Endothelial cell (in vitro differentiated cells): ENCODE results near the gene MEF2D. TPM values are rescaled to one million over a fixed set of nuclear protein-coding genes. Genes with fewer than 3 reads are reported as not detected.

Source experiments
- DNase-seq: peaks from one replicate; pipeline ENCODE4 v3.0.0; 2021; ENCODE audit warnings: low spot score
- H3K27ac Mint-ChIP-seq: one replicate; pipeline ENCODE4 v1.8.0; 2021; ENCODE audit warnings: mixed read lengths, inconsistent platforms; ENCODE audit not compliant: unreplicated experiment
- H3K27me3 Mint-ChIP-seq: one replicate; pipeline ENCODE4 v1.8.0; 2021; ENCODE audit warnings: mild to moderate bottlenecking, moderate library complexity, mixed read lengths, inconsistent platforms; ENCODE audit not compliant: unreplicated experiment
- H3K36me3 Mint-ChIP-seq: one replicate; pipeline ENCODE4 v1.8.0; 2021; ENCODE audit warnings: mild to moderate bottlenecking, low read depth, mixed read lengths, inconsistent platforms; ENCODE audit not compliant: unreplicated experiment
- H3K4me1 Mint-ChIP-seq: one replicate; pipeline ENCODE4 v1.8.0; 2021; ENCODE audit warnings: mild to moderate bottlenecking, mixed read lengths, inconsistent platforms; ENCODE audit not compliant: unreplicated experiment
- H3K4me3 Mint-ChIP-seq: one replicate; pipeline ENCODE4 v1.8.0; 2021; ENCODE audit warnings: mild to moderate bottlenecking, mixed read lengths, inconsistent platforms; ENCODE audit not compliant: unreplicated experiment
- H3K9me3 Mint-ChIP-seq: one replicate; pipeline ENCODE4 v1.8.0; 2021; ENCODE audit warnings: mixed read lengths, inconsistent platforms; ENCODE audit not compliant: unreplicated experiment
- total RNA-seq: library from RNA; stranded (reverse); fragmentation: NEBNext Ultra II Directional; extraction: Animal tissue kit (Norgen Biotek cat#: 25700); gene quantifications from one replicate; pipeline ENCODE4 v1.2.1, GENCODE V29; 2021; ENCODE audit not compliant: unreplicated experiment
- TF ChIP-seq, protein P1 (sequence below): fragments of 200-600 bp; sonication (generic); IDR thresholded peaks from one replicate; pipeline ENCODE4 v1.5.0; 2021; ENCODE audit warnings: antibody characterized with exemption; ENCODE audit not compliant: unreplicated experiment

MEF2D gene
- total RNA-seq, 1 donor from 2014 or later = 45.2 TPM

DNA sequence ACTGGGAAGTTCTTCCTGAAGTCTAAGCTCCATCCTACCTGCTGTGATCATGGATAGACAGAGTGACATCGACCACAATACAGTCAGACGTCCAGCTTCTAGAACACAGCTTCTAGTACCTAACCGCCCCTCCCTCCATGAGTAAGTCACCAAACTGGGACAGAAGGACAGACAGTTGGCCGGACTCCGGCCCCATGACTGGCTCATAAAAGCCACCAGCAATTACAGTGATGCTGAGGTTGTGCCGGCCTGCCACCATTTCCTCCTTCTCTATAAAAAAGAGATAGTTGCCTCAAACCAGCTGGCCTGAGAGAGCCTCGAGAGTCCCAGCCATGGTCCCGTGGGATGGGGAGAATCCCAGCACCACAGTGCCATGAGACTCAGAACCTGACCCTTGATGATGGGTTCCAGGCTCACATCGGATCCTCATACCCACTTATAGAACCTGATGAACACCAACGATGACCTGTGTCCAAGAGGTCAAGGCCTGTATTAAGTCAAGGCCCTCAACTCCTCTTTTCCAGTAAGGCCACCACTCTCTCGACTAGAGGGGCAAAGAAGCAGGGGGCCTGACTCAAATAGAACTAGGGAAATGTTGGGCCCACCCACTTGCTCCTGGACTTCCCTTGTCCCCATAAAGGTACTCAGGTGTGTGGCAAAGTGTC, 3.4 kb downstream of the MEF2D start:
- no peak for DNase-seq
- H3K4me1 Mint-ChIP-seq = peaks cover 51% of the 10 kb centered on the region
- H3K4me3 Mint-ChIP-seq = peak overlapping the region; percentile 70
- H3K27me3 Mint-ChIP-seq = peaks cover 14% of the 10 kb centered on the region
- TF ChIP-seq, protein P1, sequence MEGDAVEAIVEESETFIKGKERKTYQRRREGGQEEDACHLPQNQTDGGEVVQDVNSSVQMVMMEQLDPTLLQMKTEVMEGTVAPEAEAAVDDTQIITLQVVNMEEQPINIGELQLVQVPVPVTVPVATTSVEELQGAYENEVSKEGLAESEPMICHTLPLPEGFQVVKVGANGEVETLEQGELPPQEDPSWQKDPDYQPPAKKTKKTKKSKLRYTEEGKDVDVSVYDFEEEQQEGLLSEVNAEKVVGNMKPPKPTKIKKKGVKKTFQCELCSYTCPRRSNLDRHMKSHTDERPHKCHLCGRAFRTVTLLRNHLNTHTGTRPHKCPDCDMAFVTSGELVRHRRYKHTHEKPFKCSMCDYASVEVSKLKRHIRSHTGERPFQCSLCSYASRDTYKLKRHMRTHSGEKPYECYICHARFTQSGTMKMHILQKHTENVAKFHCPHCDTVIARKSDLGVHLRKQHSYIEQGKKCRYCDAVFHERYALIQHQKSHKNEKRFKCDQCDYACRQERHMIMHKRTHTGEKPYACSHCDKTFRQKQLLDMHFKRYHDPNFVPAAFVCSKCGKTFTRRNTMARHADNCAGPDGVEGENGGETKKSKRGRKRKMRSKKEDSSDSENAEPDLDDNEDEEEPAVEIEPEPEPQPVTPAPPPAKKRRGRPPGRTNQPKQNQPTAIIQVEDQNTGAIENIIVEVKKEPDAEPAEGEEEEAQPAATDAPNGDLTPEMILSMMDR = no peak
- peaks cover 10% of the 10 kb centered on the region for H3K36me3 Mint-ChIP-seq
- no peak overlapping the region for H3K27ac Mint-ChIP-seq
- no peaks in the 10 kb centered on the region for H3K9me3 Mint-ChIP-seq

DNA sequence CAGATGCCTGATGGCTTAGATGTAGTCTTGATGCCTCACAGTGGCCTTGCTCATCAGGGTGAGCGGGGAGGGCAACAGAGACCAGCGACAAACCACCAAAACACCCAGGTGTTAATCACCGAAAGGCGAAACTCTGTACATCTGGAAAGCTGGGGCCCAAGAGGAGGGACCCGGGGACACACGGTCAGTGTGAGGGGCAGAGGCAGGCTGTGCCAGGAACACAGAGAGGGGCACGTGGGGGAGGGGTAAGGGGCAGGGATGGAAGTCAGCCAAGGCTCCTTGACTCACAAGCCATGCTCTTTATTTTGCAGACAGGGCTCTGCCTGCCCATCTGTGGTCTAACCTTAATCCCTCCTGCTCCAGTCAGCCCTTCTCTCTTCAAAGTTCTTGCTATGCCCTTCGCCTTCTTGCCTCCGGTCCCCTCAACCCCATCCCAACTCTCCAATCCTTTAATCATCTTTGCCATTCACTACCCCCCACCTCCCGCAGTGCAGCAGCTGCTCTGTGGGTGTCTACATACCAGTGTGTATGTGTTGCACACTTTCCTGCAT, 4.3 kb downstream of the MEF2D start:
- Mint-ChIP-seq H3K4me3 (no peak overlapping the region), H3K9me3 (no peaks in the 10 kb centered on the region), H3K27me3 (peaks cover 17% of the 10 kb centered on the region), H3K4me1 (peaks cover 51% of the 10 kb centered on the region), H3K27ac (no peak overlapping the region), H3K36me3 (peaks cover 15% of the 10 kb centered on the region)
- TF ChIP-seq, protein P1 = no peak
- DNase-seq = no peak

DNA sequence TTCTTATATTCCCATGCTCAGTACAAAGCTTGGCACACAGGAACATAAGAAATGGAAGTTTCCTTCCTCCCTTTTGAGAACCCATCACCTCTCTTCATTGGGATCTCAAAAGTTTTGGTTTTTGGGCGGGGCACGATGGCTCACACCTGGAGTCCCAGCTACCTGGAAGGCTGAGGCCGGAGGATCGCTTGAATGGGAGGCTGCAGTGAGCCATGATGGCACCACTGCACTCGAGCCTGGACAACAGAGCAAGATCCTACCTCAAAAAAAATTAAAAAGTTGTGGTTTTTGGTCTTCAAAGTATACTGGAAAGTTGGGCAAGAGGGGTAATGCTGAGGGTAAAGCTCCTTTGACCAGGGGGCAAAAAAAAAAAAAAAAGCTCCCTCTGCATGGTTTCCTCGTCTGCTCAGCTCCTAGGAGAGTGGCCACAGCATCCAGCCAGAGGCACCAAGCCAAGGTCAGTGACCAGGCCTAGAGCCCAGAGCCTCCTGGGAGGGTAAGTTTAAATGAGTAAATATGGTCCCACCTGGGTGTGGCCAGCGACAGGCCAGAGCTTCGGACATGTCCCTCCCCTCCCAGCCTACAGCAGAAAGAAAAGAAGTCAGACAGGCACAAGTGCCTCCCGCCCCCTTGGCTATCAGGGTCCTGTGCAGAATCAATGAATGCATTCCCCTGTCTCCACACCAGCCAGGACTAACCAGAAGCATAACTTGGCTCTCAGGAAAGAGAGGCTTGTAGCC, 5.0 kb downstream of the MEF2D start:
- peaks cover 58% of the 10 kb centered on the region for H3K4me1 Mint-ChIP-seq
- TF ChIP-seq, protein P1 = no peak
- H3K27ac Mint-ChIP-seq = no peak overlapping the region
- no peaks in the 10 kb centered on the region for H3K9me3 Mint-ChIP-seq
- peak overlapping the region; percentile 12 for H3K4me3 Mint-ChIP-seq
- H3K36me3 Mint-ChIP-seq = peaks cover 15% of the 10 kb centered on the region
- peaks cover 16% of the 10 kb centered on the region for H3K27me3 Mint-ChIP-seq
- no peak for DNase-seq

DNA sequence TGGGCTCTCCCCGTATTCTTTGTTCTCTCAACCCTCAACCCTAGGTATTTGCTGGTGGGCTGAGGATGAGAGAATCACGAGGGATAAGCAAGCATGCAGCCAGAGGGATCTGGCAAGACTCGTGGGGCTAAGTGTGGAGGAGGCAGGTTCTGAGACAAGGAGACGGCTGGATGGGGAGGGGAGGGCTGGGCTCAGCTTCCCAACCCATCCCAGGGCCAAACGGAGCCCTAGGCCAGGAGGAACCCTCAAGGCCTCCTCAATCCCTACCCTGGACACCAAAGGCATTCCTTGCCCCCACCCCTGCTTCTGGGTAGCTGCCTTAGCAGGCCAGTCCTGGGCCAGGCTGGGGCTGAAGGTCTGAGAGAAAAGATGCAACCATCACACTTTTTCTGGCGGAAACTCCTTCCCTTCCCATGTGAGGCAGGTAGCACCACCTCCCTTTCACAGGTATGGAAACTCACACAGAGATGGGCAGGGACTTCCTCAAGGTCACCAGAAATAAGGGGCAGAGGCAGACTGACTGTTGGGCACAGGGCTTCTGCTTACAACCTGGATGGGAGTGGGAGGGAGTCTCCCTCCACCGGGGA, 6.2 kb downstream of the MEF2D start:
- TF ChIP-seq, protein P1 = no peak
- no peak for DNase-seq
- Mint-ChIP-seq H3K27ac (no peak overlapping the region), H3K27me3 (peaks cover 18% of the 10 kb centered on the region), H3K9me3 (no peaks in the 10 kb centered on the region), H3K36me3 (peaks cover 15% of the 10 kb centered on the region), H3K4me3 (no peak overlapping the region), H3K4me1 (peaks cover 65% of the 10 kb centered on the region)

DNA sequence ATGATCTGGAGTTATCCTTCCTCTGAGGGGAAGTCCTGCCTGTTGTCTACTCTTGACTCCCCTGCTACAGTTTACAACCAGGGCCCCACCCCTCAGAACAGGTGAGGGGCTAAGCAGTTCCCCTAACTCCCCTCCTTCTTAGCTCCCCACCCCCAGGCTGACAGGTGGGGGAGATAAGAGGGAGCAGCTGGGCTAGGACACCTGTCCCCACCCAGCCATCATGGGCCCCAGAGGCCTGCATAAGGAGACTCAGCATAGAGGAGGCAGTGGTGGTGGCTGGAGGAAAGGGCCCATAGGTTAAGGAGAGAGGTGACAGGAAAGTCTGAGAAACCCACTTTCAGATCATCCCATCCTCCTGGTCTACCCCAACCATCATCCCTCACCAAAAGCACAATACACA, 6.8 kb downstream of the MEF2D start:
- DNase-seq = no peak
- peaks cover 69% of the 10 kb centered on the region for H3K4me1 Mint-ChIP-seq
- peaks cover 18% of the 10 kb centered on the region for H3K27me3 Mint-ChIP-seq
- H3K4me3 Mint-ChIP-seq = no peak overlapping the region
- no peak overlapping the region for H3K27ac Mint-ChIP-seq
- peaks cover 15% of the 10 kb centered on the region for H3K36me3 Mint-ChIP-seq
- TF ChIP-seq, protein P1 = no peak
- H3K9me3 Mint-ChIP-seq = no peaks in the 10 kb centered on the region
